ENCODE data around the gene DHRS7. TPM values are rescaled to one million over a fixed set of nuclear protein-coding genes. Genes with fewer than 3 reads are reported as not detected.

Gene DHRS7
- polyA plus RNA-seq, 2 donors: 33.3 to 37.5 TPM

GRCh38 chr14:60204843-60205774 lies 39.9 kb upstream of the DHRS7 start:
- Histone ChIP-seq H3K27me3 (ENCODE audit: control insufficient read depth in 1 of 2, insufficient read depth in 2 of 2, low read length in 2 of 2) (no peaks in the 10 kb centered on the region), H3K9me3 (ENCODE audit: control insufficient read depth in 2 of 2, insufficient read depth in 1 of 2, low read depth in 1 of 2, low read length in 1 of 2) (no peaks in the 10 kb centered on the region), H3K27ac (ENCODE audit: low read depth in 2 of 2, low read length in 1 of 2) (no peak overlapping the region), H3K4me3 (ENCODE audit: low read depth in 1 of 2, low read length in 2 of 2) (no peak overlapping the region), H3K36me3 (ENCODE audit: control insufficient read depth in 2 of 2, insufficient read depth in 2 of 2, low read length in 1 of 2) (no peaks in the 10 kb centered on the region), H3K4me1 (ENCODE audit: control insufficient read depth in 2 of 2, insufficient read depth in 2 of 2, low read length in 1 of 2) (no peaks in the 10 kb centered on the region)
- WGBS, 2 donors: 60 to 61% methylated on average over 6 of the region's 6 CpGs

- 43 to 51% methylated on average over 8 of the region's 8 CpGs for WGBS, 2 donors
- H3K4me1 ChIP-seq (ENCODE audit: control insufficient read depth in 2 of 2, insufficient read depth in 2 of 2, low read length in 1 of 2): no peaks in the 10 kb centered on the region
- H3K4me3 ChIP-seq (ENCODE audit: low read depth in 1 of 2, low read length in 2 of 2): no peak overlapping the region
- H3K27ac ChIP-seq (ENCODE audit: low read depth in 2 of 2, low read length in 1 of 2): no peak overlapping the region
- H3K36me3 ChIP-seq (ENCODE audit: control insufficient read depth in 2 of 2, insufficient read depth in 2 of 2, low read length in 1 of 2): no peaks in the 10 kb centered on the region
- no peaks in the 10 kb centered on the region for H3K27me3 ChIP-seq (ENCODE audit: control insufficient read depth in 1 of 2, insufficient read depth in 2 of 2, low read length in 2 of 2)
- H3K9me3 ChIP-seq (ENCODE audit: control insufficient read depth in 2 of 2, insufficient read depth in 1 of 2, low read depth in 1 of 2, low read length in 1 of 2): no peaks in the 10 kb centered on the region
Observed at GRCh38 chr14:60204104-60204842, 39.1 kb upstream of the DHRS7 start.

GRCh38 chr14:60199321-60199720 lies 34.1 kb upstream of the DHRS7 start:
- no peaks in the 10 kb centered on the region for H3K36me3 ChIP-seq (ENCODE audit: control insufficient read depth in 2 of 2, insufficient read depth in 2 of 2, low read length in 1 of 2)

GRCh38 chr14:60197629-60198303 lies 32.6 kb upstream of the DHRS7 start:
- WGBS, 2 donors: 65 to 80% methylated on average over 1 of the region's 1 CpG
- Histone ChIP-seq H3K4me3 (ENCODE audit: low read depth in 1 of 2, low read length in 2 of 2) (no peak overlapping the region), H3K36me3 (ENCODE audit: control insufficient read depth in 2 of 2, insufficient read depth in 2 of 2, low read length in 1 of 2) (no peaks in the 10 kb centered on the region), H3K27ac (ENCODE audit: low read depth in 2 of 2, low read length in 1 of 2) (no peak overlapping the region), H3K4me1 (ENCODE audit: control insufficient read depth in 2 of 2, insufficient read depth in 2 of 2, low read length in 1 of 2) (no peaks in the 10 kb centered on the region), H3K9me3 (ENCODE audit: control insufficient read depth in 2 of 2, insufficient read depth in 1 of 2, low read depth in 1 of 2, low read length in 1 of 2) (peaks cover 0 to 3% of the 10 kb centered on the region in 2 donors), H3K27me3 (ENCODE audit: control insufficient read depth in 1 of 2, insufficient read depth in 2 of 2, low read length in 2 of 2) (no peaks in the 10 kb centered on the region)

More at GRCh38 chr14:60199321-60199720, 34.1 kb upstream of the DHRS7 start:
- peaks cover 0 to 3% of the 10 kb centered on the region in 2 donors for H3K9me3 ChIP-seq (ENCODE audit: control insufficient read depth in 2 of 2, insufficient read depth in 1 of 2, low read depth in 1 of 2, low read length in 1 of 2)
- no peak overlapping the region for H3K27ac ChIP-seq (ENCODE audit: low read depth in 2 of 2, low read length in 1 of 2)
- no peaks in the 10 kb centered on the region for H3K4me1 ChIP-seq (ENCODE audit: control insufficient read depth in 2 of 2, insufficient read depth in 2 of 2, low read length in 1 of 2)
- no peaks in the 10 kb centered on the region for H3K27me3 ChIP-seq (ENCODE audit: control insufficient read depth in 1 of 2, insufficient read depth in 2 of 2, low read length in 2 of 2)
- no peak overlapping the region for H3K4me3 ChIP-seq (ENCODE audit: low read depth in 1 of 2, low read length in 2 of 2)

GRCh38 chr14:60196291-60196690 lies 31.1 kb upstream of the DHRS7 start:
- Histone ChIP-seq H3K9me3 (ENCODE audit: control insufficient read depth in 2 of 2, insufficient read depth in 1 of 2, low read depth in 1 of 2, low read length in 1 of 2) (peaks cover 0 to 3% of the 10 kb centered on the region in 2 donors), H3K27me3 (ENCODE audit: control insufficient read depth in 1 of 2, insufficient read depth in 2 of 2, low read length in 2 of 2) (no peaks in the 10 kb centered on the region), H3K4me1 (ENCODE audit: control insufficient read depth in 2 of 2, insufficient read depth in 2 of 2, low read length in 1 of 2) (no peaks in the 10 kb centered on the region), H3K4me3 (ENCODE audit: low read depth in 1 of 2, low read length in 2 of 2) (no peak overlapping the region), H3K27ac (ENCODE audit: low read depth in 2 of 2, low read length in 1 of 2) (no peak overlapping the region), H3K36me3 (ENCODE audit: control insufficient read depth in 2 of 2, insufficient read depth in 2 of 2, low read length in 1 of 2) (no peaks in the 10 kb centered on the region)
- 40 to 43% methylated on average over 2 of the region's 2 CpGs for WGBS, 2 donors

GRCh38 chr14:60195179-60195810 lies 30.1 kb upstream of the DHRS7 start:
- Histone ChIP-seq H3K27me3 (ENCODE audit: control insufficient read depth in 1 of 2, insufficient read depth in 2 of 2, low read length in 2 of 2) (no peaks in the 10 kb centered on the region), H3K4me3 (ENCODE audit: low read depth in 1 of 2, low read length in 2 of 2) (no peak overlapping the region), H3K9me3 (ENCODE audit: control insufficient read depth in 2 of 2, insufficient read depth in 1 of 2, low read depth in 1 of 2, low read length in 1 of 2) (peaks cover 0 to 3% of the 10 kb centered on the region in 2 donors), H3K36me3 (ENCODE audit: control insufficient read depth in 2 of 2, insufficient read depth in 2 of 2, low read length in 1 of 2) (no peaks in the 10 kb centered on the region), H3K4me1 (ENCODE audit: control insufficient read depth in 2 of 2, insufficient read depth in 2 of 2, low read length in 1 of 2) (no peaks in the 10 kb centered on the region), H3K27ac (ENCODE audit: low read depth in 2 of 2, low read length in 1 of 2) (no peak overlapping the region)
- WGBS, 2 donors: 90 to 91% methylated on average over 5 of the region's 5 CpGs

GRCh38 chr14:60189923-60190840 lies 25.0 kb upstream of the DHRS7 start:
- H3K27ac ChIP-seq (ENCODE audit: low read depth in 2 of 2, low read length in 1 of 2): no peak overlapping the region
- no peaks in the 10 kb centered on the region for H3K9me3 ChIP-seq (ENCODE audit: control insufficient read depth in 2 of 2, insufficient read depth in 1 of 2, low read depth in 1 of 2, low read length in 1 of 2)
- H3K27me3 ChIP-seq (ENCODE audit: control insufficient read depth in 1 of 2, insufficient read depth in 2 of 2, low read length in 2 of 2): no peaks in the 10 kb centered on the region
- no peaks in the 10 kb centered on the region for H3K36me3 ChIP-seq (ENCODE audit: control insufficient read depth in 2 of 2, insufficient read depth in 2 of 2, low read length in 1 of 2)
- WGBS, 2 donors: 73 to 77% methylated on average over 4 of the region's 4 CpGs
- no peaks in the 10 kb centered on the region for H3K4me1 ChIP-seq (ENCODE audit: control insufficient read depth in 2 of 2, insufficient read depth in 2 of 2, low read length in 1 of 2)
- no peak overlapping the region for H3K4me3 ChIP-seq (ENCODE audit: low read depth in 1 of 2, low read length in 2 of 2)

GRCh38 chr14:60188696-60189095 lies 23.5 kb upstream of the DHRS7 start:
- H3K4me1 ChIP-seq (ENCODE audit: control insufficient read depth in 2 of 2, insufficient read depth in 2 of 2, low read length in 1 of 2): no peaks in the 10 kb centered on the region
- no peaks in the 10 kb centered on the region for H3K36me3 ChIP-seq (ENCODE audit: control insufficient read depth in 2 of 2, insufficient read depth in 2 of 2, low read length in 1 of 2)
- no peak overlapping the region for H3K4me3 ChIP-seq (ENCODE audit: low read depth in 1 of 2, low read length in 2 of 2)
- no peak overlapping the region for H3K27ac ChIP-seq (ENCODE audit: low read depth in 2 of 2, low read length in 1 of 2)
- whole genome bisulfite sequencing, 2 donors: 62 to 76% methylated on average over 1 of the region's 1 CpG
- H3K9me3 ChIP-seq (ENCODE audit: control insufficient read depth in 2 of 2, insufficient read depth in 1 of 2, low read depth in 1 of 2, low read length in 1 of 2): no peaks in the 10 kb centered on the region
- no peaks in the 10 kb centered on the region for H3K27me3 ChIP-seq (ENCODE audit: control insufficient read depth in 1 of 2, insufficient read depth in 2 of 2, low read length in 2 of 2)

Data from esophagus (tissue), 2 donors.